Nephron progenitor cell (in vitro differentiated cells): Measurements from ENCODE around the gene ZMAT5.
A peak's percentile ranks its signal among the peaks of the same experiment; 100 is the strongest.

Experiments used
- DNase-seq: peaks from one replicate; pipeline ENCODE4 v3.0.0; 2021
- H3K27ac Mint-ChIP-seq: 2 replicates; pipeline ENCODE4 v1.8.0; 2021; ENCODE audit warnings: mild to moderate bottlenecking, moderate library complexity, mixed read lengths
- H3K27me3 Mint-ChIP-seq: 2 replicates; pipeline ENCODE4 v1.8.0; 2021; ENCODE audit warnings: mild to moderate bottlenecking, low read depth, mixed read lengths; ENCODE audit not compliant: poor library complexity
- H3K36me3 Mint-ChIP-seq: 2 replicates; pipeline ENCODE4 v1.8.0; 2021; ENCODE audit warnings: low read depth, mixed read lengths
- H3K4me1 Mint-ChIP-seq: 2 replicates; pipeline ENCODE4 v1.8.0; 2021; ENCODE audit warnings: mixed read lengths
- H3K4me3 Mint-ChIP-seq: 2 replicates; pipeline ENCODE4 v1.8.0; 2021; ENCODE audit warnings: mild to moderate bottlenecking, moderate library complexity, mixed read lengths
- H3K9me3 Mint-ChIP-seq: 2 replicates; pipeline ENCODE4 v1.8.0; 2021; ENCODE audit warnings: mild to moderate bottlenecking, moderate library complexity, mixed read lengths
- CTCF ChIP-seq: fragments of 200-600 bp; sonication (generic); IDR thresholded peaks from 2 replicates; pipeline ENCODE4 v1.5.0; 2021; ENCODE audit warnings: antibody characterized with exemption

Gene ZMAT5

GRCh38 chr22:29765905-29766631, 739 bp downstream of the ZMAT5 start:
- peaks cover 44% of the 10 kb centered on the region for H3K4me1 Mint-ChIP-seq
- peak overlapping the region; percentile 100 for H3K27ac Mint-ChIP-seq
- DNase-seq = no peak
- H3K4me3 Mint-ChIP-seq = peak overlapping the region; percentile 100
- H3K9me3 Mint-ChIP-seq = no peaks in the 10 kb centered on the region
- H3K27me3 Mint-ChIP-seq = peaks cover 5% of the 10 kb centered on the region
- no peak for TF ChIP-seq CTCF
- peaks cover 19% of the 10 kb centered on the region for H3K36me3 Mint-ChIP-seq

GRCh38 chr22:29762263-29762662, 4.5 kb downstream of the ZMAT5 start:
- no peak for TF ChIP-seq CTCF
- peaks cover 35% of the 10 kb centered on the region for H3K4me1 Mint-ChIP-seq
- DNase-seq = no peak
- no peaks in the 10 kb centered on the region for H3K9me3 Mint-ChIP-seq
- H3K36me3 Mint-ChIP-seq = no peaks in the 10 kb centered on the region
- peaks cover 5% of the 10 kb centered on the region for H3K27me3 Mint-ChIP-seq
- H3K27ac Mint-ChIP-seq = no peak overlapping the region
- no peak overlapping the region for H3K4me3 Mint-ChIP-seq

GRCh38 chr22:29758959-29759358, 7.8 kb downstream of the ZMAT5 start:
- H3K36me3 Mint-ChIP-seq = no peaks in the 10 kb centered on the region
- H3K27me3 Mint-ChIP-seq = no peaks in the 10 kb centered on the region
- no peak for DNase-seq
- no peak overlapping the region for H3K4me3 Mint-ChIP-seq
- H3K27ac Mint-ChIP-seq = peak overlapping the region; percentile 51
- TF ChIP-seq CTCF = no peak
- peaks cover 15% of the 10 kb centered on the region for H3K4me1 Mint-ChIP-seq
- no peaks in the 10 kb centered on the region for H3K9me3 Mint-ChIP-seq

DNA sequence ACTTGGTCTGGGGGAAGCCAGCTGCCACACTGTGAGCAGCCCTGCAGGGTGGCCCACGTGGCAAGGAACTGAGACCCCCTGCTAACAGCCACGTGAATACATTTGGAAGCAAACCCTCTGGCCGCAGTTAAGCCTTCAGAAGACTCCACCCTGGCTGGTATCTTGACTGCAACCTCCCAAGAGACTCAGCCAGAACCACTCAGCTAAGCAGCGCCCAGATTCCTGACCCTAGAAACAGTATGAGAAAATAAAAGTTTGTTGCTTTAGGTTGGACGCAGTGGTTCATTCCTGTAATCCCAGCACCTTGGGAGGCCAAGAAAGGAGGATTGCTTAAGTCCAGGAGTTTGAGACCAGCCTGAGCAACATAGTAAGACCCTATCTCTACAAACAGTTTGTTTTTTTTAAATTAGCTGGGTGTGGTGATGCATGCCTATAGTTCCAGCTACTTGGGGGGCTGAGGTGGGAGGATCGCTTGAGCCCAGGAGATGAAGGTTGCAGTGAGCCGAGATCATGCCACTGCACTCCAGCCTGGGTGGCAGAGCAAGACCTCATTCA, 8.7 kb downstream of the ZMAT5 start:
- Mint-ChIP-seq H3K4me3 (no peak overlapping the region), H3K27me3 (no peaks in the 10 kb centered on the region), H3K4me1 (peaks cover 15% of the 10 kb centered on the region), H3K36me3 (no peaks in the 10 kb centered on the region), H3K27ac (no peak overlapping the region), H3K9me3 (no peaks in the 10 kb centered on the region)
- no peak for DNase-seq
- no peak for TF ChIP-seq CTCF

DNA sequence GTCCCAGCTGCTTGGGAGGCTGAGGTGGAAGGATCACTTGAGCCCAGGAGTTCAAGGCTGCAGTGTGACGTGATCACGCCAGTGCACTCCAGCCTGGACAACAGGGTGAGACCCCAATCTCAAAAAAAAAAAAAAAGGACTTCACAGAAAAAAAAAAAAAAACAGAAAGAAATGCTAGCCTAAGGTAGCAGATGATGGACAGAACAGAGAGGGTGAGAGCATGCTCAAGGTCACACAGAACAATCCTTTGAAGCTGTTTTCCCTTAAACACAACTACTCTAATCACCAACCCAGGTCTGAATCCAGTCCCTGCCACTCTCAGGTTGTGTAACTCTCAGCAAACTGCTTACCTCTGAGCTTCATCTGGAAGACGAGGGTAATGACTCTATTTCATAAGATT, 9.7 kb downstream of the ZMAT5 start:
- Mint-ChIP-seq H3K4me1 (peaks cover 15% of the 10 kb centered on the region), H3K9me3 (no peaks in the 10 kb centered on the region), H3K4me3 (no peak overlapping the region), H3K27ac (no peak overlapping the region), H3K36me3 (no peaks in the 10 kb centered on the region), H3K27me3 (no peaks in the 10 kb centered on the region)
- DNase-seq = no peak
- TF ChIP-seq CTCF = no peak

DNA sequence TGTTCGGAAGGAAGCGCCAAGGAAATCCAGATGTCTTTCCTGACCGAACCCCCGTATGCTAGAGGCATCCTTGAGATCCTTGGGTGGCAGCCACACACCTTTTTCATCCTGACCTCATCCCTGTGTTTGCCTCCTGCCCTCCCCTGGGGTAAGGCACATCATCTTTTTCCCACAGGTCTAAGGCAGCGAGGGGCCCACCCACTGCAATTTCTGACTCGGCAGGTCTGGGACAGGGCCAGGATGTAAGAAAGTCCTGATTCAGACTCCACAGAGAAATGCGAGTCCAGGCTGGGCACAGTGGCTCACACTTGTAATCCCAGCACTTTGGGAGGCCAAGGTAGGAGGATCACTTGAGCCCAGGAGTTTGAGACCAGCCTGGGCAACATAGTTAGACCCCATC, 10.5 kb downstream of the ZMAT5 start:
- Mint-ChIP-seq H3K4me3 (no peak overlapping the region), H3K4me1 (peaks cover 15% of the 10 kb centered on the region)

More for the DNA sequence above, 10.5 kb downstream of the ZMAT5 start:
- Mint-ChIP-seq H3K36me3 (no peaks in the 10 kb centered on the region), H3K9me3 (no peaks in the 10 kb centered on the region), H3K27me3 (no peaks in the 10 kb centered on the region), H3K27ac (no peak overlapping the region)
- DNase-seq = no peak
- TF ChIP-seq CTCF = no peak
